ENCODE measurements around the gene LRRC8C.

LRRC8C gene

DNA sequence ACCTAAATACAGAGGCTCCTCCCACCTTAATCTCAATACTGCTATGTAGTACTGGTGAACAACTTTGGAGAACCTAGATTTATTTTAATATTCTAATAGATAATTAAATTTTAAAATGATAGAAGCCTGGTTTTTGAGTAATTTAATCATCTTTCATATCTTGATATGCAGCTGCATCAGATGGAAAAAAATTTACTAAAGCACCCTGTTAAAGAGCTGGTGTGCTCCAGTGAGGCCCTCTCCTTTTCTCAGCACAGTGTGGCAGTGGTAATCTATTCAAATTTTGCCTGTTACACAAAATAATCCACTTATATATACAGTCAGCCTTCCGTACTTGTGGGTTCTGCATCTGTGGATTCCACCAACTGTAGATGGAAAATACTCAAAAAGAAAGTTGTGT, 82.8 kb downstream of the LRRC8C start:
- TF ChIP-seq CTCF (IDR thresholded peaks at IDR 0.05; ENCODE audit: low read depth, low read length, poor library complexity, severe bottlenecking) (no peak), EZH2phosphoT487 (IDR thresholded peaks at IDR 0.05; ENCODE audit: borderline replicate concordance, low read length) (no peak)
- Histone ChIP-seq H4K20me1 (ENCODE audit: control insufficient read depth, insufficient read depth, low read depth, low read length) (no peaks in the 10 kb centered on the region), H3K9me3 (ENCODE audit: control insufficient read depth, insufficient read depth, low read length) (no peaks in the 10 kb centered on the region), H3F3A (ENCODE audit: control insufficient read depth, insufficient read depth) (no peaks in the 10 kb centered on the region), H3K27ac (ENCODE audit: low read depth, low read length) (no peak overlapping the region), H3K36me3 (ENCODE audit: control insufficient read depth, low read length) (no peaks in the 10 kb centered on the region), H3K9me2 (replicated peaks; ENCODE audit: control insufficient read depth, low read length) (no peaks in the 10 kb centered on the region), H3K4me2 (ENCODE audit: low read length) (no peak overlapping the region), H3K27me3 (ENCODE audit: control insufficient read depth, low read length) (no peaks in the 10 kb centered on the region), H3K4me3 (ENCODE audit: low read length) (no peak overlapping the region), H3K79me2 (ENCODE audit: control insufficient read depth, low read length) (no peaks in the 10 kb centered on the region), H3K4me1 (ENCODE audit: control insufficient read depth, low read length) (peaks cover 14% of the 10 kb centered on the region)

GRCh38 chr1:89719502-89720306, 86.8 kb downstream of the LRRC8C start:
- Histone ChIP-seq H3K36me3 (ENCODE audit: control insufficient read depth, low read length) (no peaks in the 10 kb centered on the region), H3K4me3 (ENCODE audit: low read length) (no peak overlapping the region), H3K4me2 (ENCODE audit: low read length) (peak overlapping the region; percentile 11; the same call in 1 of the 2 replicates), H3K27ac (ENCODE audit: low read depth, low read length) (no peak overlapping the region), H3K4me1 (ENCODE audit: control insufficient read depth, low read length) (peaks cover 19% of the 10 kb centered on the region), H4K20me1 (ENCODE audit: control insufficient read depth, insufficient read depth, low read depth, low read length) (no peaks in the 10 kb centered on the region), H3K79me2 (ENCODE audit: control insufficient read depth, low read length) (no peaks in the 10 kb centered on the region), H3F3A (ENCODE audit: control insufficient read depth, insufficient read depth) (no peaks in the 10 kb centered on the region), H3K9me3 (ENCODE audit: control insufficient read depth, insufficient read depth, low read length) (no peaks in the 10 kb centered on the region), H3K9me2 (replicated peaks; ENCODE audit: control insufficient read depth, low read length) (no peaks in the 10 kb centered on the region), H3K27me3 (ENCODE audit: control insufficient read depth, low read length) (peaks cover 15% of the 10 kb centered on the region)
- TF ChIP-seq CTCF (IDR thresholded peaks at IDR 0.05; ENCODE audit: low read depth, low read length, poor library complexity, severe bottlenecking), result no peak
- TF ChIP-seq EZH2phosphoT487 (IDR thresholded peaks at IDR 0.05; ENCODE audit: borderline replicate concordance, low read length), result no peak

- no peaks in the 10 kb centered on the region for H3K9me2 ChIP-seq (replicated peaks; ENCODE audit: control insufficient read depth, low read length)
- H3K9me3 ChIP-seq (ENCODE audit: control insufficient read depth, insufficient read depth, low read length), result no peaks in the 10 kb centered on the region
- no peaks in the 10 kb centered on the region for H3K79me2 ChIP-seq (ENCODE audit: control insufficient read depth, low read length)
- H3K4me3 ChIP-seq (ENCODE audit: low read length), result no peak overlapping the region
- no peaks in the 10 kb centered on the region for H3F3A ChIP-seq (ENCODE audit: control insufficient read depth, insufficient read depth)
- H3K4me2 ChIP-seq (ENCODE audit: low read length), result no peak overlapping the region
- H3K36me3 ChIP-seq (ENCODE audit: control insufficient read depth, low read length), result no peaks in the 10 kb centered on the region
- peaks cover 21% of the 10 kb centered on the region for H3K4me1 ChIP-seq (ENCODE audit: control insufficient read depth, low read length)
- no peak for TF ChIP-seq CTCF (IDR thresholded peaks at IDR 0.05; ENCODE audit: low read depth, low read length, poor library complexity, severe bottlenecking)
- no peak for TF ChIP-seq EZH2phosphoT487 (IDR thresholded peaks at IDR 0.05; ENCODE audit: borderline replicate concordance, low read length)
- no peaks in the 10 kb centered on the region for H4K20me1 ChIP-seq (ENCODE audit: control insufficient read depth, insufficient read depth, low read depth, low read length)
- H3K27me3 ChIP-seq (ENCODE audit: control insufficient read depth, low read length), result peaks cover 24% of the 10 kb centered on the region
- H3K27ac ChIP-seq (ENCODE audit: low read depth, low read length), result no peak overlapping the region
Observed at GRCh38 chr1:89720839-89721238, 87.9 kb downstream of the LRRC8C start.

Data from DOHH2 (cell line).